ENCODE measurements around the gene CLMP. TPM values are rescaled to one million over a fixed set of nuclear protein-coding genes. Genes with fewer than 3 reads are reported as not detected.

The CLMP gene
- total RNA-seq, 2 donors from 2014 or later: 48.3 to 126 TPM

GRCh38 chr11:123168241-123168640, 26.8 kb downstream of the CLMP start:
- ATAC-seq (ENCODE audit: insufficient number of reproducible peaks, low FRiP score, low read depth) (no peak), DNase-seq (ENCODE audit: low spot score) (no peak)
- Histone ChIP-seq H3K36me3 (no peaks in the 10 kb centered on the region), H3K27ac (no peak overlapping the region), H3K27me3 (replicated peaks; ENCODE audit: insufficient read depth) (no peaks in the 10 kb centered on the region), H3K9me3 (no peaks in the 10 kb centered on the region), H3K4me1 (ENCODE audit: control insufficient read depth in 1 of 2, low read depth in 2 of 2) (peaks cover 0 to 24% of the 10 kb centered on the region in 2 donors), H3K4me3 (no peak overlapping the region)
- no peak for TF ChIP-seq CTCF (IDR thresholded peaks at IDR 0.05)

DNA sequence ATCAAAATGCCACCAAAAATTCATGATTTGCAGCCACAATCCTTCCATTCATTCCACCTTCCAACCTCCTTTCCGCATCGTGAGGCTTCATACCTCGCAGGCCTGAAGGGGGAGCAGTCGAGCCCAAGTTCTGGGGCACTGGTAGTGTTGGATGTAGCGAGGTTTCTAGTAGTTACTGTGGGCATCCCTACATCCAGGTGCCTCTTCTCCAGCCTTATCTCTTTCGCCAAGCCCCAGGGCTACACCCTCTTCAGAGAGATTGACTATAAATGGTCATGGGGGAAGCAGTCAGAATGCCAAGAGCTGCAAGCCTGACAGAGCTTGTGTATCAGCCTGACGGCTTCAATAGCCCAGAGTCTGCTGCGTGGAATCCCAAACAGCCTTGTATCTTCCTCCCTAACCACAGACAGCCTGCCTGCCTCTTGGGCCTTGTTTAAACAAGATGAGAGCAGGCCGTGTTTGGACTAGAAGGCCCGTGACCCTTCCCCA, 28.9 kb downstream of the CLMP start:
- peaks cover 2 to 27% of the 10 kb centered on the region in 2 donors for H3K4me1 ChIP-seq (ENCODE audit: control insufficient read depth in 1 of 2, low read depth in 2 of 2)
- H3K9me3 ChIP-seq: no peaks in the 10 kb centered on the region
- DNase-seq (ENCODE audit: low spot score) (no peak), ATAC-seq (ENCODE audit: insufficient number of reproducible peaks, low FRiP score, low read depth) (no peak)
- peak; percentile 28 for TF ChIP-seq CTCF (IDR thresholded peaks at IDR 0.05)
- no peaks in the 10 kb centered on the region for H3K36me3 ChIP-seq
- H3K27ac ChIP-seq: peak overlapping the region in 1 of 2 donors; percentile 53
- H3K4me3 ChIP-seq: no peak overlapping the region
- no peaks in the 10 kb centered on the region for H3K27me3 ChIP-seq (replicated peaks; ENCODE audit: insufficient read depth)

- Histone ChIP-seq H3K27ac (no peak overlapping the region), H3K9me3 (no peaks in the 10 kb centered on the region), H3K4me3 (no peak overlapping the region), H3K4me1 (ENCODE audit: control insufficient read depth in 1 of 2, low read depth in 2 of 2) (peaks cover 3 to 39% of the 10 kb centered on the region in 2 donors), H3K27me3 (replicated peaks; ENCODE audit: insufficient read depth) (no peaks in the 10 kb centered on the region), H3K36me3 (no peaks in the 10 kb centered on the region)
- ATAC-seq (ENCODE audit: insufficient number of reproducible peaks, low FRiP score, low read depth) (no peak), DNase-seq (ENCODE audit: low spot score) (no peak)
- no peak for TF ChIP-seq CTCF (IDR thresholded peaks at IDR 0.05)
These were observed 30.2 kb downstream of the CLMP start for GRCh38 chr11:123164732-123165450.

DNA sequence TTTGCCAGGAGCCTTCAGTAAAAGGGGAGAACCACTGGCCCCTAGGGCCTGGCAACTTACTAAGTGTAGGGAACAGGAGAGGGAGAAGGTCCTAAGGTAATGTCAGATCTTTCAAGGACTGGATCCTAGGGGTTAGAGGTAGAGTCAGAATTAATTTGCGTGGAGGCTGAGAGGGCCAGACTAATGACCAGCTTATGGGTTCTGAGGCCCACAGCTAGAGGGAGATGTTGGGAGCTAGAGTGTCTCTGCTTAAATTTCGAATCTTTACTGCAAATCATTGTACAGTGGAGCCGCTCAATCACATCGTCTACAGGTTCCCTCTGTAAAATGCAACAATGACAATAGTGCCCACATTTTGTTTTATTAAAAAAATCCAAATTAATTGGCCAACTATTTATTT, 31.4 kb downstream of the CLMP start:
- Histone ChIP-seq H3K9me3 (no peaks in the 10 kb centered on the region), H3K4me3 (no peak overlapping the region), H3K36me3 (no peaks in the 10 kb centered on the region), H3K27ac (peak overlapping the region in 1 of 2 donors; percentile 96), H3K4me1 (ENCODE audit: control insufficient read depth in 1 of 2, low read depth in 2 of 2) (peaks cover 8 to 46% of the 10 kb centered on the region in 2 donors), H3K27me3 (replicated peaks; ENCODE audit: insufficient read depth) (no peaks in the 10 kb centered on the region)
- no peak for ATAC-seq (ENCODE audit: insufficient number of reproducible peaks, low FRiP score, low read depth)
- DNase-seq (ENCODE audit: low spot score): no peak
- TF ChIP-seq CTCF (IDR thresholded peaks at IDR 0.05): no peak

- Histone ChIP-seq H3K4me3 (no peak overlapping the region), H3K27ac (peak overlapping the region; percentile 94 to 96), H3K9me3 (no peaks in the 10 kb centered on the region), H3K36me3 (no peaks in the 10 kb centered on the region), H3K27me3 (replicated peaks; ENCODE audit: insufficient read depth) (no peaks in the 10 kb centered on the region), H3K4me1 (ENCODE audit: control insufficient read depth in 1 of 2, low read depth in 2 of 2) (peaks cover 23 to 67% of the 10 kb centered on the region in 2 donors)
- ATAC-seq (ENCODE audit: insufficient number of reproducible peaks, low FRiP score, low read depth) (no peak), DNase-seq (ENCODE audit: low spot score) (no peak)
- no peak for TF ChIP-seq CTCF (IDR thresholded peaks at IDR 0.05)
These were observed 33.5 kb downstream of the CLMP start for GRCh38 chr11:123161376-123162030.

All from thoracic aorta (tissue), 2 donors.